GM12891 (cell line): ENCODE results near the gene NUDT6.

Source experiments
- DNase-seq: peaks from one replicate; pipeline ENCODE4 v3.0.0; 2011; ENCODE audit warnings: low spot score; ENCODE audit not compliant: insufficient read length
- FAIRE-seq: peaks from 2 replicates; lab custom pipeline; 2011; peaks lifted over from hg19 to GRCh38; lab: Jason Lieb, UNC
- PAX5 ChIP-seq: IDR thresholded peaks from 2 replicates; pipeline ENCODE4 v1.6.1; 2011; ENCODE audit warnings: low read length, moderate library complexity, mild to moderate bottlenecking; ENCODE audit not compliant: insufficient read depth, severe bottlenecking
- POLR2A ChIP-seq: IDR thresholded peaks from 2 replicates; pipeline ENCODE4 v1.6.1; 2011; ENCODE audit warnings: low read depth, low read length, control low read depth
- POLR2AphosphoS5 ChIP-seq: IDR thresholded peaks from 2 replicates; pipeline ENCODE4 v1.6.1; 2011; ENCODE audit warnings: low read depth, low read length, control low read depth
- POU2F2 ChIP-seq: IDR thresholded peaks from 2 replicates; pipeline ENCODE4 v1.6.1; 2011; ENCODE audit warnings: low read depth, mild to moderate bottlenecking, control low read depth, low read length, moderate library complexity
- SPI1 ChIP-seq: IDR thresholded peaks from 2 replicates; pipeline ENCODE4 v1.6.1; 2011; ENCODE audit warnings: low read depth, low read length, control low read depth
- TAF1 ChIP-seq: IDR thresholded peaks from 2 replicates; pipeline ENCODE4 v1.6.1; 2011; ENCODE audit warnings: low read depth, low read length, control low read depth

The NUDT6 gene

DNA sequence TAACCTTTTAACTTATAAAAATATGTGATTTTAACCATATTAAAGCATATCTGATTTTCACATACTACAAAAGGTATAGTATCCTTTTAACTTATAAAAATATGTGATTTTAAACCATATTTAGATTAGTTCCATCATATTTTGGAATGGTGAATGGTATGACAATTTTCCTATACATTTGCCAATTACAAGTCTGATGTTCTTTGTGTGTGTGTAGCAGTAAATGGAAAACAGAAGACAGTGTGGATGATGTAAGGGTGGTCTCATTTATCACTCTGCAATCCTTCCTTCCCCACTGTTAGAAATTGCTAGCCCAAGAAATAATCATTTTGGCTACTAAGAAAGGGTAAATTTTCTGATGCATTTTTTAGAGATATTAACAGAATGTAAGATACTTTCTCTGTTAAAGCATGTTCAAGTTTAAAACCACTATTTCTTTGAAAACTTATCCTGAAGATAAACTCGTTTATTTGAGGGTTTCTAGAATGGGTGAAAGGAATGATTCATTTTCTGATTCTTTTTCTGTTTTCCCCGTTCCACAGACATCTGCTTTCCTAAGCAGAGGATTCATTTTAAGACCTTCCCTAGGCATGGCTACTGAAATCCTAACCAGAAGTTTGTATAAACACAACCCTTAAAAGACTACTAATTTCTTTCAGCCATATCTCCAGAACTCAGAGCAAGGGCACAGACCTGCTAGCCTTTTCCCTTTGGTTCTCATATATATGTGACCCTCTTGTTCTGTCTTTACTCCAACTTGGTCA lies 21.0 kb downstream of the NUDT6 start:
- FAIRE-seq = no peak
- no peak for DNase-seq
- TF ChIP-seq POLR2A (no peak), POU2F2 (no peak), SPI1 (no peak), TAF1 (no peak), PAX5 (no peak), POLR2AphosphoS5 (no peak)

DNA sequence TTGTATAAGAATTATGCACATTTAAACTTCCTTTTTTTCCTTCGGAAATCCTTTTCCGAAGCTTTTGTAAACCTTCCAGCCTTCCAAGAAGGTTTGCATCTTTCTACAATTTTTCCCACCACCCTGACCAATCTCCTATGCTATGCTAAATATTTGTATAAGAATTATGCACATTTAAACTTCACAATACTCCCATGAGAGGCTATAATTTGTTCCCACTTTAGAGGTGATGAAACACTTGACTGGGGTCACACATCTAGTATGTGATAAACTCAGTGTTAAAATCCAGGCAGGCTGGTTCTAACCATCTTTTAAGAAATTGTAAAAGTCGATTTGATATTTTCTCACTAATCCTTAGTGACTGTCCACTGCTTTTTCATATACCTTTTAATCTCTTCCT lies 22.1 kb downstream of the NUDT6 start:
- TF ChIP-seq POLR2AphosphoS5 = no peak
- no peak for TF ChIP-seq PAX5
- no peak for TF ChIP-seq POU2F2
- TF ChIP-seq POLR2A = no peak
- FAIRE-seq (no peak), DNase-seq (no peak)

DNA sequence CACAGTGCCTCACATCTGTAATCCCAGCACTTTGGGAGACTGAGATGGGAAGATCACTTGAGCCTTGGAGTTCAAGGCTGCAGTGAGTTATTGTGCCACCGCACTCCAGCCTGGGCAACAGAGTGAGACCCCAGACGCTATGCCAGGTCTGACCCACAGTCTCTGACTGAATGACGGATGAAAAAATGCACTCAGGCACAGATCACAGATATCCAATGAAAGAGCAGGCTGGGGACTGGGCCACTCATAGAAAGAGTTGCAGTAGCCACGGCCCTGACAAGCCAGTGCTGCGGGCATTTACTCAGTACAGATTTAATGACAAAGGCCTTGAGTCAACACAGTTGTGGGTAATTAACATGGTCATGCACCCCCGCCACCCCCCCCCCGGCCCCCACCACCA lies 22.7 kb downstream of the NUDT6 start:
- DNase-seq (no peak), FAIRE-seq (peak; percentile 58)
- TF ChIP-seq POLR2AphosphoS5 (no peak), SPI1 (no peak), PAX5 (no peak), POU2F2 (no peak), POLR2A (no peak), TAF1 (no peak)

DNA sequence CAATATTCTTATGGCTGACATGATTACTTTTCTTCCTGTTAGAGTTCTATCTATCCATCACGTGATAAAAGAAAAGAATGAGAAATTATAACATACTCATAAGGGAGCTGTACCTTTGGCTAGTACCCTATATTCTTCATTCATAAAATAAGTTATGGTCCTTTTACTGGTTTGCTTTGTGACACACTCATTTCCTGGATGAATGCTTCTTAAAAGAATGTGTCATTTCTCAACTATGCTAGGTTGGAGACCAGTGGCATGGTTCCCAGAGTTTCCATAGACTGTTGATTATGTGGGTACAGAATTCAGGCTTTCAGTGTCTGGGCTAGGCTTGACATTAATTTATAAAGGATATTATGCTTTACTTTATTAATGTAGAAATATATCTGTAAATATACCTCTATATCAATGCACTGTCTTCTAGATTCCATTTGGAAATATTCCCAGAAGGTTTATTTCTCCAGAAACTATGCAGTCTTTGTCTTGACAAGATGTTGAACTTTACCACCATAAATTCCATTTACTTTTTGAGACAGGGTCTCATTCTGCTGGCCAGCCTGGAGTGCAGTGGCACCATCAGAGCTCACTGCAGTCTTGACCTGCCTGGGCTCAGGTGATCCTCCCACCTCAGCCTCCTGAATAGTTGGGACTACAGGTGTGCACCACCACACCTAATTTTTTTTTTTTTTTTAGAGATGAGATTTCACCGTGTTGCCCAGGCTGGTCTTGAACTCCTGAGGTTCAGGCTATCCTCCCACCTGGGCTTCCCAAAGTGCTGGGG lies 23.8 kb downstream of the NUDT6 start:
- FAIRE-seq (no peak), DNase-seq (no peak)
- no peak for TF ChIP-seq POLR2AphosphoS5
- no peak for TF ChIP-seq PAX5
- TF ChIP-seq POU2F2 = no peak
- no peak for TF ChIP-seq POLR2A

DNA sequence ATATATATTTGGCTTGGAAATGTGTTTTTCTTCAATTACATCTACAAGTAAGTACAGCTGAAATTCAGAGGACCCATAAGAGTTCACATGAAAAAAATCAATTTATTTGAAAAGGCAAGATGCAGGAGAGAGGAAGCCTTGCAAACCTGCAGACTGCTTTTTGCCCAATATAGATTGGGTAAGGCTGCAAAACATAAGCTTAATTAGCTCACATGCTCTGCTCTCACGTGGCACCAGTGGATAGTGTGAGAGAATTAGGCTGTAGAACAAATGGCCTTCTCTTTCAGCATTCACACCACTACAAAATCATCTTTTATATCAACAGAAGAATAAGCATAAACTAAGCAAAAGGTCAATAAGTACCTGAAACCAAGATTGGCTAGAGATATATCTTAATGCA lies 26.1 kb downstream of the NUDT6 start:
- no peak for FAIRE-seq
- no peak for DNase-seq
- no peak for TF ChIP-seq SPI1
- TF ChIP-seq POLR2A = no peak
- no peak for TF ChIP-seq TAF1
- no peak for TF ChIP-seq PAX5
- no peak for TF ChIP-seq POLR2AphosphoS5
- no peak for TF ChIP-seq POU2F2

DNA sequence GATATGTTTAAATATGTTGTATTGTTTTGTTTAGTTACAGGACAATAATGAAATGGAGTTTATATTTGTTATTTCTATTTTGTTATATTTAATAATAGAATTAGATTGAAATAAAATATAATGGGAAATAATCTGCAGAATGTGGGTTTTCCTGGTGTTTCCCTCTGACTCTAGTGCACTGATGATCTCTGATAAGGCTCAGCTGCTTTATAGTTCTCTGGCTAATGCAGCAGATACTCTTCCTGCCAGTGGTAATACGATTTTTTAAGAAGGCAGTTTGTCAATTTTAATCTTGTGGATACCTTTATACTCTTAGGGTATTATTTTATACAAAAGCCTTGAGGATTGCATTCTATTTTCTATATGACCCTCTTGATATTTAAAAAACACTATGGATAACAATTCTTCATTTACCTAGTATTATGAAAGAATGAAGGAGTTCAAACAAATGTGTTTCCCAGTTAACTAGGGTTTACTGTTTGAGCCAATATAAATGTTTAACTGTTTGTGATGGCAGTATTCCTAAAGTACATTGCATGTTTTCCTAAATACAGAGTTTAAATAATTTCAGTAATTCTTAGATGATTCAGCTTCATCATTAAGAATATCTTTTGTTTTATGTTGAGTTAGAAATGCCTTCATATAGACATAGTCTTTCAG lies 26.9 kb downstream of the NUDT6 start:
- no peak for DNase-seq
- no peak for FAIRE-seq
- TF ChIP-seq POLR2AphosphoS5 = no peak
- no peak for TF ChIP-seq PAX5
- TF ChIP-seq TAF1 = no peak
- no peak for TF ChIP-seq SPI1
- no peak for TF ChIP-seq POU2F2
- TF ChIP-seq POLR2A = no peak

DNA sequence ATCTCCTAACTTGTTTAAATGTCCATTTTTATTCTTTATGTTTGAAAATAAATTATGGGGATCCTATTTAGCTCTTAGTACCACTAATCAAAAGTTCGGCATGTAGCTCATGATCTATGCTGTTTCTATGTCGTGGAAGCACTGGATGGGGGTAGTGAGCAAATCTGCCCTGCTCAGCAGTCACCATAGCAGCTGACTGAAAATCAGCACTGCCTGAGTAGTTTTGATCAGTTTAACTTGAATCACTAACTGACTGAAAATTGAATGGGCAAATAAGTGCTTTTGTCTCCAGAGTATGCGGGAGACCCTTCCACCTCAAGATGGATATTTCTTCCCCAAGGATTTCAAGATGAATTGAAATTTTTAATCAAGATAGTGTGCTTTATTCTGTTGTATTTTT lies 27.6 kb downstream of the NUDT6 start:
- DNase-seq (no peak), FAIRE-seq (no peak)
- TF ChIP-seq TAF1 (no peak), POLR2A (no peak), PAX5 (no peak), SPI1 (no peak), POLR2AphosphoS5 (no peak), POU2F2 (no peak)

DNA sequence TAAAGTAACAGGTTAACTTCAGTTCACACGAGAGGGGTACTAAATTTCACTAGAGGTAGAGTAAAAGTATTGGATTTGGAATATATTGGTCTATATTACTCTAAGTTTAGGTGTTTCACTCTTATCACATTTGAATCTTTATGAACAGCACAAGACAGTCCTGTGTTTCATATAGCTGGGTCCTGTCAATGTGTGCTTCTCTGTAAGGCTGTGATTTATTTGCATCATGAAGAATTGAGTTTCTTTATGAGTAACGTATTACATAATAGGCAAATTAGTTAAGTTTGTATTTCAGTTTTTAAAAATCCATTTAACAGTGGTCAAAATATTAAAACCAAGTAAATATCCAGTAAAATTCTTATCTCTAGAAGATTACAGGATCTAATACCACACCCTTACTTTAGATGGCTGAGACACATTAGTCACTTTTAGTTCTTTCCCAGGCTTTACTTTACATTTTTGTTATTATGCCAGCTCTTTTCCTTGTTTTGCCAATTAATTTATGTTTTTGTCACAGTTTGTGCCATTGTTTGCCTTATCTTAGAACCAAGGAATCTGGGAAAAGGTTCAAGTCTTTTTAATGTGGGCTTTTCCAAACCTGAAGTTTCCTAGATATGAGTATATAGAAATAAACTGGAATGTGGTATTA lies 32.1 kb downstream of the NUDT6 start:
- FAIRE-seq = no peak
- TF ChIP-seq SPI1 (no peak), POU2F2 (no peak), PAX5 (no peak), POLR2AphosphoS5 (no peak), POLR2A (no peak), TAF1 (no peak)
- DNase-seq = no peak
